Lung (tissue), 12 donors: ENCODE results near the gene PXK. TPM values are rescaled to one million over a fixed set of nuclear protein-coding genes. Genes with fewer than 3 reads are reported as not detected.

Source experiments
- ATAC-seq: fragments of 200-7000 bp; cut with Tn5 transposase; one replicate; pipeline ENCODE4 v1.9.1; 2020; ENCODE audit warnings: moderate number of reproducible peaks; ENCODE audit not compliant: insufficient read depth, low FRiP score
- DNase-seq, 3 donors: peaks; one replicate each; pipeline ENCODE4 v3.0.0-alpha.2; 2013 to 2017
- H3K27ac ChIP-seq, 2 donors: one replicate each; pipeline ENCODE4 v1.5.1; 2013; ENCODE audit warnings: mild to moderate bottlenecking in 2 of 2, moderate library complexity in 2 of 2, control low read depth in 1 of 2, inconsistent platforms in 1 of 2, low read depth in 1 of 2, low read length in 1 of 2
- H3K27me3 ChIP-seq, 3 donors: one replicate each; pipeline ENCODE4 v1.5.1; 2013; ENCODE audit warnings: low read length in 2 of 3; ENCODE audit not compliant: control insufficient read depth in 3 of 3, insufficient read depth in 3 of 3
- H3K36me3 ChIP-seq, 4 donors: one replicate each; pipeline ENCODE4 v1.5.1; 2013; ENCODE audit warnings: low read length in 4 of 4, mild to moderate bottlenecking in 1 of 4, moderate library complexity in 1 of 4; ENCODE audit not compliant: control insufficient read depth in 4 of 4, insufficient read depth in 4 of 4
- H3K4me1 ChIP-seq, 5 donors: one replicate each; pipeline ENCODE4 v1.5.1; 2013; ENCODE audit warnings: low read length in 5 of 5, mild to moderate bottlenecking in 2 of 5, moderate library complexity in 1 of 5; ENCODE audit not compliant: control insufficient read depth in 5 of 5, insufficient read depth in 5 of 5
- H3K4me3 ChIP-seq: one replicate; pipeline ENCODE4 v1.5.1; 2013; ENCODE audit warnings: mild to moderate bottlenecking, control low read depth, moderate library complexity
- H3K9ac ChIP-seq, 2 donors: one replicate each; pipeline ENCODE4 v1.5.1; 2013; ENCODE audit warnings: low read length in 2 of 2, control low read depth in 1 of 2; ENCODE audit not compliant: insufficient read depth in 1 of 2
- H3K9me3 ChIP-seq, 4 donors: one replicate each; pipeline ENCODE4 v1.5.1; 2013; ENCODE audit warnings: low read length in 3 of 4, mild to moderate bottlenecking in 1 of 4, moderate library complexity in 1 of 4; ENCODE audit not compliant: control insufficient read depth in 4 of 4, insufficient read depth in 3 of 4
- CTCF ChIP-seq: IDR thresholded peaks from 2 replicates; pipeline ENCODE4 v1.5.1; 2012; ENCODE audit warnings: mild to moderate bottlenecking; ENCODE audit errors: control extremely low read depth, extremely low read depth
- whole genome bisulfite sequencing, 2 donors: extraction: QIAGEN DNeasy Blood & Tissue Kit; methylation state at CpG; one replicate each; pipeline ENCODE4 v1.1.7; 2013; 5-methylcytosine and 5-hydroxymethylcytosine counted together
- polyA plus RNA-seq, 2 donors: library from polyadenylated mRNA; stranded (reverse); fragments of 200-250 nt; gene quantifications; one replicate each; pipeline ENCODE4 v1.2.1, GENCODE V29; 2013
- total RNA-seq, 2 donors: library from RNA; depleted of rRNA in 1 of 2; stranded (reverse); fragments of >200 nt in 1 of 2; gene quantifications; one replicate each; pipeline ENCODE4 v1.2.1, GENCODE V29; 2014 to 2021
- donor health status: control.
- donor health status: control.
- donor health status: Bipolar disorder and iron deficiency.
- donor health status: healthy.
- donor health status: DM: yes; HTN: yes; CAD: no.

Gene PXK
- total and polyA plus RNA-seq, 4 donors: 6.0 to 41.7 (median 22.1) TPM

- Histone ChIP-seq H3K36me3 (peaks cover 0 to 28% (median 10%) of the 10 kb centered on the region in 4 donors), H3K9me3 (no peaks in the 10 kb centered on the region), H3K9ac (no peak overlapping the region), H3K27me3 (no peaks in the 10 kb centered on the region), H3K4me1 (peaks cover 0 to 12% (median 3%) of the 10 kb centered on the region in 5 donors), H3K27ac (no peak overlapping the region), H3K4me3 (no peak overlapping the region)
- no peak for DNase-seq
- ATAC-seq: no peak
- 97 to 98% methylated on average over 2 of the region's 2 CpGs for WGBS, 2 donors
- no peak for TF ChIP-seq CTCF
These were observed 84.4 kb downstream of the PXK start for GRCh38 chr3:58417075-58417474.

- no peak for DNase-seq
- no peaks in the 10 kb centered on the region for H3K9me3 ChIP-seq
These were observed 85.5 kb downstream of the PXK start for GRCh38 chr3:58418227-58418626.

GRCh38 chr3:58419780-58420507 lies 87.3 kb downstream of the PXK start:
- Histone ChIP-seq H3K4me1 (peaks cover 0 to 11% (median 0%) of the 10 kb centered on the region in 5 donors), H3K27ac (peak overlapping the region in 1 of 2 donors; percentile 56), H3K9me3 (no peaks in the 10 kb centered on the region), H3K4me3 (no peak overlapping the region), H3K36me3 (peaks cover 5 to 38% (median 14%) of the 10 kb centered on the region in 4 donors), H3K9ac (no peak overlapping the region), H3K27me3 (no peaks in the 10 kb centered on the region)
- 75 to 89% methylated on average over 7 of the region's 7 CpGs for WGBS, 2 donors
- ATAC-seq: peak; percentile 53
- no peak for DNase-seq
- no peak for TF ChIP-seq CTCF

More at GRCh38 chr3:58418227-58418626, 85.5 kb downstream of the PXK start:
- TF ChIP-seq CTCF: no peak
- H3K9ac ChIP-seq: no peak overlapping the region
- H3K27me3 ChIP-seq: no peaks in the 10 kb centered on the region
- 63 to 75% methylated on average over 6 of the region's 6 CpGs for WGBS, 2 donors
- peaks cover 0 to 12% (median 2%) of the 10 kb centered on the region in 5 donors for H3K4me1 ChIP-seq
- no peak overlapping the region for H3K4me3 ChIP-seq
- no peak for ATAC-seq
- H3K27ac ChIP-seq: no peak overlapping the region
- peaks cover 0 to 29% (median 11%) of the 10 kb centered on the region in 4 donors for H3K36me3 ChIP-seq
